ENCODE measurements around the gene ARHGAP23. TPM values are rescaled to one million over a fixed set of nuclear protein-coding genes. Genes with fewer than 3 reads are reported as not detected.

The ARHGAP23 gene
- total RNA-seq, 1 experiment from 2014 or later, result 97.9 TPM

GRCh38 chr17:38400286-38400685 is 28.0 kb upstream of the ARHGAP23 start:
- Histone ChIP-seq H3K9me3 (ENCODE audit: control insufficient read depth, low read depth, low read length) (no peaks in the 10 kb centered on the region), H3K9ac (ENCODE audit: extremely low read depth, insufficient read length, low read length) (no peak overlapping the region), H3K4me2 (ENCODE audit: insufficient read depth, insufficient read length, low read length) (no peak overlapping the region), H3K79me1 (ENCODE audit: insufficient read depth, low read depth, low read length, poor library complexity, severe bottlenecking) (no peaks in the 10 kb centered on the region), H4K8ac (replicated peaks; ENCODE audit: insufficient read length, low read depth, low read length) (no peak overlapping the region), H3K27ac (ENCODE audit: insufficient read length, low read depth, low read length) (no peak overlapping the region), H4K20me1 (ENCODE audit: control insufficient read depth, insufficient read depth, insufficient read length) (no peaks in the 10 kb centered on the region), H2BK12ac (ENCODE audit: insufficient read length, low read depth, low read length) (no peak overlapping the region), H3K27me3 (ENCODE audit: insufficient read depth, low read length) (no peaks in the 10 kb centered on the region), H3K4me1 (ENCODE audit: insufficient read depth, low read length) (peaks cover 10% of the 10 kb centered on the region; the same call in 1 of the 2 replicates), H3K23ac (ENCODE audit: insufficient read length, low read depth, low read length) (no peak overlapping the region), H3K23me2 (ENCODE audit: insufficient read length, low read depth, low read length, poor library complexity, severe bottlenecking) (peaks cover 3% of the 10 kb centered on the region), H3K18ac (ENCODE audit: insufficient read length, low read depth, low read length) (no peak overlapping the region), H4K91ac (ENCODE audit: insufficient read length, low read depth, low read length) (no peak overlapping the region), H2AK5ac (ENCODE audit: insufficient read length, low read length) (no peak overlapping the region), H2BK20ac (ENCODE audit: low read depth, low read length, poor library complexity, severe bottlenecking) (no peak overlapping the region), H3K79me2 (ENCODE audit: insufficient read depth, low read length) (no peaks in the 10 kb centered on the region), H3K56ac (ENCODE audit: insufficient read length, low read depth, low read length) (no peak overlapping the region), H3K4ac (ENCODE audit: low read depth, low read length) (no peak overlapping the region), H2BK5ac (ENCODE audit: insufficient read length, low read length) (no peak overlapping the region), H4K5ac (ENCODE audit: insufficient read length, low read depth, low read length) (no peak overlapping the region), H3K14ac (ENCODE audit: insufficient read depth, low read length) (no peak overlapping the region), H2BK120ac (ENCODE audit: low read depth, low read length, poor library complexity, severe bottlenecking) (no peak overlapping the region), H2BK15ac (ENCODE audit: low read depth, low read length) (no peak overlapping the region), H3T11ph (ENCODE audit: low read length) (no peak overlapping the region), H2AFZ (ENCODE audit: low read length) (no peak overlapping the region)
- Mint-ChIP-seq H3K27ac (peak overlapping the region in 1 of 3 experiments; percentile 67; a peak in 2 of 7 replicates), H3K36me3 (ENCODE audit: insufficient read depth in 1 of 3, low read depth in 3 of 3) (peaks cover 35 to 65% (median 51%) of the 10 kb centered on the region in 3 experiments), H3K4me3 (no peak overlapping the region), H3K27me3 (ENCODE audit: low read depth) (no peaks in the 10 kb centered on the region), H3K4me1 (peaks cover 24 to 27% of the 10 kb centered on the region in 2 experiments), H3K9me3 (no peaks in the 10 kb centered on the region)
- DNase-seq, result no peak
- TF ChIP-seq CTCF (conservative IDR thresholded peaks at IDR 0.05), result no peak
- no CpG with 5 or more reads among the region's 6 CpGs for WGBS (ENCODE audit: extremely low coverage, insufficient read length, low lambda C conversion rate)
